AG09309 (cell line): ENCODE data around the gene EFR3B.
A peak's percentile ranks its signal among the peaks of the same experiment; 100 is the strongest.

Experiments
- DNase-seq: peaks from one replicate; pipeline ENCODE4 v3.0.0-alpha.2; 2010; ENCODE audit warnings: low read depth
- H3K4me3 ChIP-seq: 2 replicates; pipeline ENCODE4 v1.5.1; 2011; ENCODE audit warnings: mild to moderate bottlenecking, low read depth, low read length, moderate library complexity; ENCODE audit not compliant: control insufficient read depth
- CTCF ChIP-seq: IDR thresholded peaks from 2 replicates; pipeline ENCODE4 v1.5.1; 2011; ENCODE audit warnings: mild to moderate bottlenecking, low read depth, low read length, inconsistent platforms; ENCODE audit not compliant: insufficient read depth, control insufficient read depth; ENCODE audit errors: missing control alignments

EFR3B gene

GRCh38 chr2:25054720-25055119 lies 12.8 kb downstream of the EFR3B start:
- TF ChIP-seq CTCF = no peak
- H3K4me3 ChIP-seq = no peak overlapping the region
- DNase-seq = no peak

- no peak for TF ChIP-seq CTCF
- no peak for DNase-seq
- H3K4me3 ChIP-seq = no peak overlapping the region
These were observed 13.6 kb downstream of the EFR3B start for GRCh38 chr2:25055376-25055920.

DNA sequence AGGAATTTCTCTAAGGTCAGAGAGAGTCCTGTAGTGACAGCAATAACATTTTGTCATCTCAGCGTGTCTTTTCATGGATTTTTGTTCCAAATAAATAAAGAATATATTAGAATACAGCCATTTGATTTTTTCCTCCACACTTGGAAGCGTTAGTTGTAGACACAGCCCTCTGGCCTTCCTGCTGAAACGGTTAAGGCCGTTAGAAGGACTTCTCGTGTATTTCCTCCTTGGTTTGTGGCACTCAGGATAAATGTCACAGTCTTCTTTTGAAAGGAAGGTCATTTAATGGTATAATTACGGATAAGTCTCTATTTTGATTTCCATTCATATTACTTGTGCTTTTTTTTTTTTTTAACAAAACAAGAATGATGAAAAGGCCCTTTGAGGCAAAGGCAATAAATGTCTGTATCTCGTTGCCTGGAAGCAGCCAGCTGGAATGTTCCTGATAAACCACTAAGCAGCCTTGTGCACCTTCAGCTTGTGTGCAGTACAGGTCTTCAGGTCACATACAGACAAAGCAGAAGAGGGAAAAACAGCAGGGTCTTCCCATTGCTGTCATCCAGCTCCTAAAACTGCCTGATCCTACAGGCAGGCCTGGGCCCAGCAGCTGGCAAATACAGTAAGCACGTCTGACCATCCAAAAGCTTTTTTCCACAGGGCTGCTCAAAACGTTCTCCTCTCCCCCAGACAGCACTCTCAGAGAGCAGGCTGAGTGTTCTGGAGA lies 14.4 kb downstream of the EFR3B start:
- no peak for DNase-seq
- TF ChIP-seq CTCF = no peak
- H3K4me3 ChIP-seq = no peak overlapping the region

GRCh38 chr2:25062511-25062917 lies 20.6 kb downstream of the EFR3B start:
- DNase-seq = no peak
- H3K4me3 ChIP-seq = no peak overlapping the region
- TF ChIP-seq CTCF = no peak

GRCh38 chr2:25063876-25064660 lies 22.2 kb downstream of the EFR3B start:
- no peak for TF ChIP-seq CTCF
- no peak overlapping the region for H3K4me3 ChIP-seq
- peak; percentile 54 for DNase-seq

GRCh38 chr2:25065768-25066167 lies 23.9 kb downstream of the EFR3B start:
- DNase-seq = no peak
- TF ChIP-seq CTCF = no peak

More at GRCh38 chr2:25065768-25066167, 23.9 kb downstream of the EFR3B start:
- H3K4me3 ChIP-seq = no peak overlapping the region
